Breast epithelium (tissue), 4 donors: Measurements from ENCODE around the gene NAV3. TPM values are rescaled to one million over a fixed set of nuclear protein-coding genes. Genes with fewer than 3 reads are reported as not detected.

Experiments used
- DNase-seq, 2 donors: peaks; one replicate each; pipeline ENCODE4 v3.0.0-alpha.2; 2019; ENCODE audit warnings: low spot score in 2 of 2
- H3K27ac ChIP-seq, 2 donors: fragments of 200-600 bp; sonication (generic) in 1 of 2; one replicate each; pipeline ENCODE4 v1.5.1; 2016 to 2019; ENCODE audit warnings: mild to moderate bottlenecking in 1 of 2
- H3K27me3 ChIP-seq, 2 donors: fragments of 200-600 bp; sonication (generic) in 1 of 2; one replicate each; pipeline versions ENCODE4 v1.5.1 to v1.6.0; 2017 to 2019; ENCODE audit warnings: control low read depth in 1 of 2, mild to moderate bottlenecking in 1 of 2
- H3K36me3 ChIP-seq: fragments of 200-600 bp; one replicate; pipeline ENCODE4 v1.5.1; 2019
- H3K4me1 ChIP-seq, 2 donors: fragments of 200-600 bp; sonication (generic); one replicate each; pipeline ENCODE4 v1.5.1; 2016 to 2019; ENCODE audit warnings: control low read depth in 1 of 2
- H3K4me3 ChIP-seq, 3 donors: fragments of 200-600 bp; sonication (generic); 1 replicate in 2 of 3; 2 replicates in 1 of 3; pipeline ENCODE4 v1.5.1; 2016 to 2019; ENCODE audit warnings: mild to moderate bottlenecking in 3 of 3, moderate library complexity in 2 of 3
- H3K9me3 ChIP-seq, 2 donors: fragments of 200-600 bp; sonication (generic) in 1 of 2; one replicate each; pipeline ENCODE4 v1.5.1; 2016 to 2019; ENCODE audit warnings: control low read depth in 1 of 2
- POLR2A ChIP-seq: fragments of 450-650 bp; IDR thresholded peaks from one replicate; pipeline ENCODE4 v1.6.1; 2016; ENCODE audit warnings: antibody characterized with exemption, mild to moderate bottlenecking, moderate library complexity
- POLR2AphosphoS5 ChIP-seq, 3 donors: sonication (generic); formaldehyde crosslinking; IDR thresholded peaks; one replicate each; pipeline ENCODE4 v1.6.1; 2017; ENCODE audit warnings: antibody characterized with exemption in 3 of 3
- intact Hi-C: fragments of 100-400 bp; cut with DNase I; formaldehyde crosslinking; loops from one replicate; pipeline ENCODE4 v1.15.1; 2023; ENCODE audit warnings: low total_unique reads
- total RNA-seq, 3 donors: library from RNA; depleted of rRNA; stranded (reverse); fragments of >200 nt; gene quantifications; one replicate each; pipeline ENCODE4 v1.1.0, GENCODE V29; 2016
- TF ChIP-seq, protein P1 (sequence below), 3 donors: fragments of 450-650 bp; IDR thresholded peaks; one replicate each; pipeline ENCODE4 v1.5.1; 2016 to 2017; ENCODE audit warnings: antibody characterized with exemption in 3 of 3, mild to moderate bottlenecking in 3 of 3, moderate library complexity in 3 of 3

Gene NAV3
- total RNA-seq, 3 donors from 2014 or later, result 25.6 to 46.1 (median 41.1) TPM

DNA sequence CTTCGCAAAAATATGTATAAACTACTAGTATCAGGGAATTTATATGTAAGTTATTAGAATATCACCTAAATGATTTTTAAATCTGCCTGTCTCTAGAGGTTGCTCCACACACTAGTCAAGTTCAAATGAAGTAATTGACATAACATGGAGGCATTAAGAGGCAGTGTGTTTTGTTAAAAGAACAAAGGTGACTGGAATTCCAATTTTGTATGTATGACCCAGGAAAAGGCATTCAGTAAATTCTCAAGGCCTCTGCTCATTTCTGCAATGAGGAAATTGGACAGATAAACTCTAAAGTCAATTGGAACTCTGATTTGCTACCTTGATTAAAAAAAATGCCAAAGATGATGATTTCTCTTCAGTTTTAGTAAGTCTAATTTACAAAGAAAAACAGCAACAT lies 117.1 kb downstream of the NAV3 start:
- TF ChIP-seq POLR2A, result no peak
- TF ChIP-seq, protein P1, sequence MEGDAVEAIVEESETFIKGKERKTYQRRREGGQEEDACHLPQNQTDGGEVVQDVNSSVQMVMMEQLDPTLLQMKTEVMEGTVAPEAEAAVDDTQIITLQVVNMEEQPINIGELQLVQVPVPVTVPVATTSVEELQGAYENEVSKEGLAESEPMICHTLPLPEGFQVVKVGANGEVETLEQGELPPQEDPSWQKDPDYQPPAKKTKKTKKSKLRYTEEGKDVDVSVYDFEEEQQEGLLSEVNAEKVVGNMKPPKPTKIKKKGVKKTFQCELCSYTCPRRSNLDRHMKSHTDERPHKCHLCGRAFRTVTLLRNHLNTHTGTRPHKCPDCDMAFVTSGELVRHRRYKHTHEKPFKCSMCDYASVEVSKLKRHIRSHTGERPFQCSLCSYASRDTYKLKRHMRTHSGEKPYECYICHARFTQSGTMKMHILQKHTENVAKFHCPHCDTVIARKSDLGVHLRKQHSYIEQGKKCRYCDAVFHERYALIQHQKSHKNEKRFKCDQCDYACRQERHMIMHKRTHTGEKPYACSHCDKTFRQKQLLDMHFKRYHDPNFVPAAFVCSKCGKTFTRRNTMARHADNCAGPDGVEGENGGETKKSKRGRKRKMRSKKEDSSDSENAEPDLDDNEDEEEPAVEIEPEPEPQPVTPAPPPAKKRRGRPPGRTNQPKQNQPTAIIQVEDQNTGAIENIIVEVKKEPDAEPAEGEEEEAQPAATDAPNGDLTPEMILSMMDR (IDR thresholded peaks at IDR 0.05), result no peak
- no peak for TF ChIP-seq POLR2AphosphoS5 (IDR thresholded peaks at IDR 0.05)
- H3K36me3 ChIP-seq, result no peaks in the 10 kb centered on the region
- H3K4me1 ChIP-seq, result no peaks in the 10 kb centered on the region
- DNase-seq, result no peak
- H3K27ac ChIP-seq, result no peak overlapping the region
- no peaks in the 10 kb centered on the region for H3K27me3 ChIP-seq
- H3K4me3 ChIP-seq, result no peak overlapping the region
- H3K9me3 ChIP-seq, result no peaks in the 10 kb centered on the region
- intact Hi-C loops, result no loop called here

DNA sequence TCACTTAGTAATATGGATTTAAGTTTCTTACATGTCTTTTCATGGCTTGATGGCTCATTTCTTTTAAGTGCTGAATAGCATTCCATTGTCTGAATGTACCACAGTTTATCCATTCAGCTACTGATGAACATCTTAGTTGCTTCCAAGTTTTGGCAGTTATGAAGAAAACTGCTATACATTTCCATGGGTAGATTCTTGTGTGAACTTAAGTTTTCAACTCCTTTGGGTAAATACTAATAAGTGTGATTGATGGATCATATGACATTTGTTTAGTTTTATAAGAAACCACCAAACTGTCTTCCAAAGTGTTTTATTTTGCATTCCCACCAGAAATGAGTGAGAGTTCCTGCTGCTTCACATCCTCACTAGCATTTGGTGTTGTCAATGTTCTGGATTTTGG lies 119.2 kb downstream of the NAV3 start:
- H3K27ac ChIP-seq, result no peak overlapping the region
- intact Hi-C loops, result no loop called here
- H3K4me3 ChIP-seq, result no peak overlapping the region
- no peaks in the 10 kb centered on the region for H3K9me3 ChIP-seq
- DNase-seq, result no peak
- no peaks in the 10 kb centered on the region for H3K27me3 ChIP-seq
- no peaks in the 10 kb centered on the region for H3K4me1 ChIP-seq
- no peaks in the 10 kb centered on the region for H3K36me3 ChIP-seq
- TF ChIP-seq POLR2A (no peak), POLR2AphosphoS5 (IDR thresholded peaks at IDR 0.05) (no peak)
- TF ChIP-seq, protein P1 (IDR thresholded peaks at IDR 0.05), result no peak

DNA sequence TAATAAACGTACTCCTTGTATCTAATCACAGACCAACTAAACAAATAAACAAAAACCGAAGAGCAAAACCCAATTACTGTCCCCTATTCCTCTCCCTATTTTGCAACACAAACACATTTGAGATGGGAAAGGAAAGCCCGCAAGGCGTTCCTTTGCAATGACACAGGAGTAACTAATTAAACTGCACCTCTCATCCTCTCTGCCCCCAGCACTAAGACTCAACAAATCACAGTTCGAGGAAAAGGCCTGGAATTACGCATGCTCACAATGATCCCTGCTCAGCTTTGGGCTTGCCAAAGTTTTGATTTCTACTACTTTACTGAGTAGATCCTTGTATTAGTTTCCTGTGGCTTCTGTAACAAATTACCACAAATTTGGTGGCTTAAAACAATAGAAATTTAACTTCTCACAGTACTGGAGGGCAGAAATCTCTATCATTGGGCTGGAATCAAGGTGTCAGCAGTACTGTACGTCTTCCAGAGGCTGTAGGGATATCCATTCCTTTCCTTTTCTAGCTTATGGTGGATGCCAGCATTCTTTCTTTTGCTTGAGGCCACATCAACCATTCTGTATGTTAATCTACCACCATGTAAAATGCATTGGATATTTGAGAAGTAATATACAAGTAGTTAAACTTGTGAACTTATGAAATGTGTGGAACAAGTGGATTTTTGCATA lies 123.0 kb downstream of the NAV3 start:
- Histone ChIP-seq H3K4me1 (no peaks in the 10 kb centered on the region), H3K27ac (no peak overlapping the region), H3K4me3 (no peak overlapping the region), H3K9me3 (no peaks in the 10 kb centered on the region), H3K36me3 (no peaks in the 10 kb centered on the region), H3K27me3 (no peaks in the 10 kb centered on the region)
- intact Hi-C loops, result no loop called here
- TF ChIP-seq POLR2AphosphoS5 (IDR thresholded peaks at IDR 0.05) (no peak), POLR2A (no peak)
- TF ChIP-seq, protein P1 (IDR thresholded peaks at IDR 0.05), result no peak
- no peak for DNase-seq

GRCh38 chr12:77954206-77954555 lies 123.5 kb downstream of the NAV3 start:
- no peak for DNase-seq
- H3K27me3 ChIP-seq, result no peaks in the 10 kb centered on the region
- H3K9me3 ChIP-seq, result no peaks in the 10 kb centered on the region
- intact Hi-C loops, result no loop called here
- H3K4me1 ChIP-seq, result no peaks in the 10 kb centered on the region
- TF ChIP-seq, protein P1 (IDR thresholded peaks at IDR 0.05), result no peak
- no peak for TF ChIP-seq POLR2A
- no peak for TF ChIP-seq POLR2AphosphoS5 (IDR thresholded peaks at IDR 0.05)
- H3K4me3 ChIP-seq, result no peak overlapping the region
- H3K27ac ChIP-seq, result no peak overlapping the region
- no peaks in the 10 kb centered on the region for H3K36me3 ChIP-seq

GRCh38 chr12:77957062-77957461 lies 126.4 kb downstream of the NAV3 start:
- intact Hi-C loops, result no loop called here

More at GRCh38 chr12:77957062-77957461, 126.4 kb downstream of the NAV3 start:
- Histone ChIP-seq H3K36me3 (no peaks in the 10 kb centered on the region), H3K27ac (no peak overlapping the region), H3K27me3 (no peaks in the 10 kb centered on the region), H3K4me3 (no peak overlapping the region), H3K9me3 (no peaks in the 10 kb centered on the region), H3K4me1 (no peaks in the 10 kb centered on the region)
- TF ChIP-seq, protein P1 (IDR thresholded peaks at IDR 0.05), result no peak
- TF ChIP-seq POLR2A (no peak), POLR2AphosphoS5 (IDR thresholded peaks at IDR 0.05) (no peak)
- DNase-seq, result no peak
